Measurements from ENCODE around the gene PELI2. TPM values are rescaled to one million over a fixed set of nuclear protein-coding genes. Genes with fewer than 3 reads are reported as not detected.

PELI2 gene
- 28.5 and 29.2 TPM in 2 replicates for total RNA-seq
- polyA plus RNA-seq, result 15.5 and 17.5 TPM in 2 replicates
- 4.4 and 6.1 TPM in 2 replicates for polyA plus RNA-seq (2012)
- 3.6 and 16.3 TPM in 2 replicates for polyA minus RNA-seq (ENCODE audit: low replicate concordance)

GRCh38 chr14:56117765-56118610 lies at the start of gene PELI2:
TSS of gene PELI2 (plus strand) at chr14:56118411. CDS start at chr14:56118661, 250 bp downstream.
- H3K4me3 ChIP-seq (replicated peaks in 1 of 4; ENCODE audit: control extremely low read depth in 1 of 4, insufficient read depth in 1 of 4, low read depth in 3 of 4, low read length in 4 of 4), result peak within 1 kb of the TSS; percentile 74 to 87 (median 84)
- TF ChIP-seq, protein P1, sequence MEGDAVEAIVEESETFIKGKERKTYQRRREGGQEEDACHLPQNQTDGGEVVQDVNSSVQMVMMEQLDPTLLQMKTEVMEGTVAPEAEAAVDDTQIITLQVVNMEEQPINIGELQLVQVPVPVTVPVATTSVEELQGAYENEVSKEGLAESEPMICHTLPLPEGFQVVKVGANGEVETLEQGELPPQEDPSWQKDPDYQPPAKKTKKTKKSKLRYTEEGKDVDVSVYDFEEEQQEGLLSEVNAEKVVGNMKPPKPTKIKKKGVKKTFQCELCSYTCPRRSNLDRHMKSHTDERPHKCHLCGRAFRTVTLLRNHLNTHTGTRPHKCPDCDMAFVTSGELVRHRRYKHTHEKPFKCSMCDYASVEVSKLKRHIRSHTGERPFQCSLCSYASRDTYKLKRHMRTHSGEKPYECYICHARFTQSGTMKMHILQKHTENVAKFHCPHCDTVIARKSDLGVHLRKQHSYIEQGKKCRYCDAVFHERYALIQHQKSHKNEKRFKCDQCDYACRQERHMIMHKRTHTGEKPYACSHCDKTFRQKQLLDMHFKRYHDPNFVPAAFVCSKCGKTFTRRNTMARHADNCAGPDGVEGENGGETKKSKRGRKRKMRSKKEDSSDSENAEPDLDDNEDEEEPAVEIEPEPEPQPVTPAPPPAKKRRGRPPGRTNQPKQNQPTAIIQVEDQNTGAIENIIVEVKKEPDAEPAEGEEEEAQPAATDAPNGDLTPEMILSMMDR (conservative IDR thresholded peaks at IDR 0.05 in 1 of 2, IDR thresholded peaks at IDR 0.05 in 1 of 2; ENCODE audit: low read depth in 1 of 2, low read length in 2 of 2), result no peak
- TF ChIP-seq EZH2 (IDR thresholded peaks at IDR 0.05; ENCODE audit: low read length, missing control alignments), result no peak
- peak within 1 kb of the TSS; percentile 99 for H3K4me2 ChIP-seq (ENCODE audit: extremely low read depth, insufficient read depth, low read length)
- peak within 1 kb of the TSS; percentile 78 for H3K27ac ChIP-seq (ENCODE audit: insufficient read depth, low read length)
- peaks cover 5% of the 10 kb centered on the region for H3K4me1 ChIP-seq (ENCODE audit: control insufficient read depth, extremely low read depth, insufficient read depth, low read length)
- no peaks in the 10 kb centered on the region for H3K27me3 ChIP-seq (ENCODE audit: control insufficient read depth, insufficient read depth, low read length)
- no peaks in the 10 kb centered on the region for H4K20me1 ChIP-seq (ENCODE audit: control insufficient read depth, extremely low read depth, insufficient read depth, low read length)
- DNase-seq (ENCODE audit: low read depth in 2 of 2), result peak; percentile 76 to 78
- peak within 1 kb of the TSS; percentile 79 for H3K9ac ChIP-seq (ENCODE audit: insufficient read depth, low read length)
- H3K36me3 ChIP-seq (ENCODE audit: control insufficient read depth, insufficient read depth, low read length), result no peaks in the 10 kb centered on the region
- peak within 1 kb of the TSS; percentile 76 for H2AFZ ChIP-seq (ENCODE audit: low read length)
- H3K9me3 ChIP-seq (ENCODE audit: control insufficient read depth, insufficient read depth, low read depth, low read length), result no peaks in the 10 kb centered on the region
- H3K79me2 ChIP-seq (ENCODE audit: control insufficient read depth, insufficient read depth, low read length), result peaks cover 19% of the 10 kb centered on the region

GRCh38 chr14:56073799-56074198 lies 44.4 kb upstream of the PELI2 start:
- TF ChIP-seq, protein P1 (conservative IDR thresholded peaks at IDR 0.05 in 1 of 2, IDR thresholded peaks at IDR 0.05 in 1 of 2; ENCODE audit: low read depth in 1 of 2, low read length in 2 of 2), result no peak
- TF ChIP-seq EZH2 (IDR thresholded peaks at IDR 0.05; ENCODE audit: low read length, missing control alignments), result no peak
- no peak for DNase-seq (ENCODE audit: low read depth in 2 of 2)
- Histone ChIP-seq H3K79me2 (ENCODE audit: control insufficient read depth, insufficient read depth, low read length) (no peaks in the 10 kb centered on the region), H3K9ac (ENCODE audit: insufficient read depth, low read length) (no peak overlapping the region), H3K9me3 (ENCODE audit: control insufficient read depth, insufficient read depth, low read depth, low read length) (no peaks in the 10 kb centered on the region), H3K36me3 (ENCODE audit: control insufficient read depth, insufficient read depth, low read length) (no peaks in the 10 kb centered on the region), H3K27me3 (ENCODE audit: control insufficient read depth, insufficient read depth, low read length) (peaks cover 6% of the 10 kb centered on the region), H3K27ac (ENCODE audit: insufficient read depth, low read length) (no peak overlapping the region), H3K4me3 (replicated peaks in 1 of 4; ENCODE audit: control extremely low read depth in 1 of 4, insufficient read depth in 1 of 4, low read depth in 3 of 4, low read length in 4 of 4) (no peak overlapping the region), H4K20me1 (ENCODE audit: control insufficient read depth, extremely low read depth, insufficient read depth, low read length) (no peaks in the 10 kb centered on the region), H2AFZ (ENCODE audit: low read length) (no peak overlapping the region), H3K4me2 (ENCODE audit: extremely low read depth, insufficient read depth, low read length) (no peak overlapping the region), H3K4me1 (ENCODE audit: control insufficient read depth, extremely low read depth, insufficient read depth, low read length) (no peaks in the 10 kb centered on the region)

DNA sequence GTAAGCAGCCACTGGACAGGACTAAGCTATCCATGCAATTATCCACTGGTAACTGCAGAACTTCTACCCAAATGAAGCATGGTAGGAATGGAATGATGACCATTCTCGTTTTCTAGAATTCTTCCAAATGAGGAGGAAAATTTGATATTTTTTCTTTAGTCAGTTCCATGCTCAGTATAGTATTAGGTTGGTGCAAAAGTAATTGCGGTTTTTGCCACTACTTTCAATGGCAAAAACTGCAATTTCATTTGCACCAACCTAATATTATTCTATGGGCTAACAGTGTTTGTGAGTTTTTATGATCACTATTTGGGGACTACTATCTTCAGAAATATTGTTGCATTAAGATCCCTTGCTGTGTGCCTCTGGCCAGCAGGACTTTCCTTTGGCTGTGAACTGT lies 42.9 kb upstream of the PELI2 start:
- no peaks in the 10 kb centered on the region for H3K79me2 ChIP-seq (ENCODE audit: control insufficient read depth, insufficient read depth, low read length)
- TF ChIP-seq, protein P1 (conservative IDR thresholded peaks at IDR 0.05 in 1 of 2, IDR thresholded peaks at IDR 0.05 in 1 of 2; ENCODE audit: low read depth in 1 of 2, low read length in 2 of 2), result no peak
- no peak for TF ChIP-seq EZH2 (IDR thresholded peaks at IDR 0.05; ENCODE audit: low read length, missing control alignments)
- no peaks in the 10 kb centered on the region for H4K20me1 ChIP-seq (ENCODE audit: control insufficient read depth, extremely low read depth, insufficient read depth, low read length)
- peaks cover 6% of the 10 kb centered on the region for H3K27me3 ChIP-seq (ENCODE audit: control insufficient read depth, insufficient read depth, low read length)
- no peak overlapping the region for H3K4me3 ChIP-seq (replicated peaks in 1 of 4; ENCODE audit: control extremely low read depth in 1 of 4, insufficient read depth in 1 of 4, low read depth in 3 of 4, low read length in 4 of 4)
- no peaks in the 10 kb centered on the region for H3K36me3 ChIP-seq (ENCODE audit: control insufficient read depth, insufficient read depth, low read length)
- H3K9ac ChIP-seq (ENCODE audit: insufficient read depth, low read length), result no peak overlapping the region
- H3K4me2 ChIP-seq (ENCODE audit: extremely low read depth, insufficient read depth, low read length), result no peak overlapping the region
- H3K9me3 ChIP-seq (ENCODE audit: control insufficient read depth, insufficient read depth, low read depth, low read length), result no peaks in the 10 kb centered on the region
- no peak for DNase-seq (ENCODE audit: low read depth in 2 of 2)
- H3K4me1 ChIP-seq (ENCODE audit: control insufficient read depth, extremely low read depth, insufficient read depth, low read length), result no peaks in the 10 kb centered on the region
- H2AFZ ChIP-seq (ENCODE audit: low read length), result no peak overlapping the region
- H3K27ac ChIP-seq (ENCODE audit: insufficient read depth, low read length), result no peak overlapping the region
